ENCODE data around the gene VLDLR.
"Not testable (repeated sequence)": the region's sequence is repeated elsewhere in the genome, so short reads cannot be mapped to it uniquely, and the experiment has no call there.

The VLDLR gene

GRCh38 chr9:2664174-2665065 lies 42.8 kb downstream of the VLDLR start:
- DNase-seq, result no peak

GRCh38 chr9:2666569-2666968 lies 45.0 kb downstream of the VLDLR start:
- no peak for DNase-seq

DNA sequence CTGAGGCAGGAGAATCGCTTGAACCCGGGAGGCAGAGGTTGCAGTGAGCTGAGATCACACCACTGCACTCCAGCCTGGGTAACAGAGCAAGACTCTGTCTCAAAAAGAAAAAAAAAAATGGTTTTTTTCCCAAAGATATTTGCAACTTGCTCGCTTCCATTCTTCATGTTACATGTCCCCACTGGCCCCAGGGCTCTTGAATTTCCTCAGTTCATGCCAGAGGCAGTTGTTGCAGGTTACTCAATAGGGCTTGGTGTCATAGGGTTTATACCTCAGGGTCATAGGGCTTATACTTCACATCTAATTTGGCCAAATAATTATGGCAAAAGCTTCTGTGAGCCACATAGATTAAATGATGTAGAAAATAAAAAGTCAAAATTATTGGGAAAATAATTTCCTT lies 51.6 kb downstream of the VLDLR start:
- no peak for DNase-seq

GRCh38 chr9:2674141-2674824 lies 52.7 kb downstream of the VLDLR start:
- no peak for DNase-seq

DNA sequence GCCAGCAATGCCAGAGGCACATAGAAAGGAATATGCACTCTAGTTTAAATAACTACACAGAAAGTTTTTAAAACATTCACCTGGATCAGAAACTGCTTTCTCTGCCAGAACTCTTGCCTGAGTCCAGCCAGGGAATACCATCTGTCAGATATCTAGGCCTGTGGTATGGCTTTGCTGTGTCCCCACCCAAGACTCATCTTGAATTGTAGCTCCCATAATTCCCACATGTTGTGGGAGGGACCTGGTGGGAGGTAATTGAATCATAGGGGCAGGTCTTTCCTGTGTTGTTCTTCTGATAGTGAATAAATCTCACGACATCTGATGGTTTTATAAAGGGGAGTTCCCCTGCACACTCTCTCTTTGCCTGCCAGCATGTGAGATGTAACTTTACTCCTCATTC lies 54.2 kb downstream of the VLDLR start:
- no peak for DNase-seq

DNA sequence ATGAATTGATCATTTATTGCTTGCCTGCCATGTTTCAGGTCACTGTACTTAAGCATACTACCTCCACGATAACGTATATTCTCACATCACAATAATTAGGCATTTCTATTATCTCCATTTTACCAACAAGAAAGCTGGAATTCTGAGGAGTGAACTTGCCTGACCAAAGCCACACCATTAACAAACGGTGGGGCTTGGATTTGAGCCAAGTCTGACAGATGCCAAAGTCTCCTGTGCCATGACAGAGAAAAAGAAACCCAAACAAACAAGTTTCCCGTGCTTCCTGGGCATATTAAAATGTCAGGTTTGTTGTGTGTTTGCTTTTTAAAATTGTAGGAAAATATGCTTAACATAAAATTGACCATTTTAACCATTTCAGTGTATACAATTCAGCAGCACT lies 54.9 kb downstream of the VLDLR start:
- DNase-seq, result no peak

DNA sequence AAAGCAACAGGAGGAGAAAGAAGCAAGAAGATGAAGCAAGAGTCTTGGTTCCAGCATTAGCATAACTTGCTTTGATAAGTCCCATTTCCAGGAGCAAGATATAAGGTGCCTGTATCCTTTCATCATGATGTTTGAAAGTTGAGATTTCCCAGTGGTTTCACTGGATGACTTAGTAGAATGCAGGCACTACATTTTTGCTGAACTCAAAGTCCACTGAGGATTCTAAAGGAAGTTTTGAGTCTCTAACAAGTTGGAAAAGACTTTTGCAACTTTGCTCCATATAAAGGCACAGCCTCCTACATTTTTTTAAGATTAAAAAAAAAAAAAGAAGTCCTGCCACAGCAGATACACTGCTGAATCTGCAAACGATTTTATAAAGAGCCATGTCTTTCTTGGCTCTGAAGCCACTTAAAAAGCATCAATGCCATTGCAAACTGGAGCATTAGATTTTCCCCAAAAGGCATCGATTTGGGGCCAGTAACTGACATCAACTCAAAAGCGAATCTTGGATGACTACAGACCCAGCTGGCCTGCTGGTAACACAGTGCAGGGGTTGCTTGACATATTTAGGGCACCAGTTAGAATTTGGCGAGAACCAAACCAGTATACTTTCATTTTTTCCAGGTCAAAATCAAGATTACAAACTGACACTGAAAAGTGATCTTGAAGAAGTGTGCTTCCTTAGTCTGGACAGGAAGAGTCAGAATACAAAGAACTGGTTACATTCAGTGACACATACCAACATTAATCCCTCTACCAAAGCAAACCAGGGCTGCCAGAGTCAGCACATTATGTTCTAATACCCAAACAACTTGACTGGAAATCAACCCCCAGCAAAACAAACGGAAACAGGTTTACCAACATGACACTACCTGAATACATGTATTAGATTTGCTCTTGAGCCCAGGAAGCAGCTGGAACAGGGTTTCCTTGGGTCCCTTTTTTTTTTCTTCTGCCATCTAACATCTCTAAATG lies 56.6 kb downstream of the VLDLR start:
- no peak for DNase-seq

DNA sequence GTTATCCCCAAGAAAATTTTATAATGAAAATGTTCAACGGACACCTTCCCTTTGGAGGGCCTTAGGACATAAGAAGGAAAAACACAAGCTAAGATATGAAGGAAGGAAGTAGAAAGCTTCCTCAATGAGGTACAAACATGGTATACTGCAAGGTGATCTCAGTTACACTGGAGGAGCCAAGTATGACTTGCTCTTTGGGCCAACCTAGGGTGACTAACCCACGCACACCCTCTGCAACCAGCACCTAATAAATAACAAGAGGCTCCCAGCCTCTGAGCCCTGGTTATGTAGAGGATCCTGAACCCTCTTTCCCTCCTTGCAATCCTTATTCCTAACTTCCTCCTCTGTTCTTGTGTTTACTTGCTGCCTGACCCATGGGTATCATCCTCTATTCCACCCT lies 57.4 kb downstream of the VLDLR start:
- no peak for DNase-seq

DNA sequence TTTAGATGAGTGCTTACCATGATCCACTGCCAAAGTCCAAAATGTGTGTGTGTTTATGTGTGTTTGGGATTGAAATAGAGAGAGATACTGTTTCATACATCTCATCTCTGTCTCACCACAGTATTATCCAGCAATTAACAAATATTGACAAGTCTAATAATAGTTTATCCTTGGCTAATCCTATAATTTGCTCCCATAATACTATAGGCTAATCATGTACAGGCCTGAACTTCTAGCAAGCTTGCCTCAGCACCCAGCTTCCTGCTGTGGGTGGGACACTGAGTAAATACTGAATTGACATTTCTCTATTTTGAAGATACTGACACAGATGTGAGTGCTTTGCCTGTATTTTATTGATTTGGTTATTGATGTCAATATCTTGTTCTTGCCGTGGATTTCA lies 60.4 kb downstream of the VLDLR start:
- no peak for DNase-seq

DNA sequence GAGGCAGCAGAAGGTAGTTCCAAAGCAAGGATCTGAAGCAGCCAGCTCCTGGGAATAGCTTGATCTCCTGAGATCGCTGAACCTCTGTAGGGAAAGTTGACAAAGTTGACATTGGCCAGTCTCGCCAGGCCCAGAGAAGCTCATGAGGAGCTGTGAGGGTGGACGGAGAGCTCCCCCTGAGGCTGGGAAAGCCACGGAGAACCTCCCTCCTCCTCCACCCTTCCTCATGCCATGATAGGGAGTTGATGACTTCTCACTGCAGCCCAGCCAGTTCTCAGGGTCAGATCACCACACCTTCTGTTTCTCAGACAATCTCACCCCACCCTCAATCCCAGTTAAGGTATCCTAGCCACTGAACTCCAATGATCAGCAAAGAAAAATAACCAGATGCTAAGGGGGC lies 65.3 kb downstream of the VLDLR start:
- no peak for DNase-seq

GRCh38 chr9:2688636-2689035 lies 67.0 kb downstream of the VLDLR start:
- DNase-seq, result no peak

GRCh38 chr9:2691212-2691611 lies 69.6 kb downstream of the VLDLR start:
- no peak for DNase-seq

DNA sequence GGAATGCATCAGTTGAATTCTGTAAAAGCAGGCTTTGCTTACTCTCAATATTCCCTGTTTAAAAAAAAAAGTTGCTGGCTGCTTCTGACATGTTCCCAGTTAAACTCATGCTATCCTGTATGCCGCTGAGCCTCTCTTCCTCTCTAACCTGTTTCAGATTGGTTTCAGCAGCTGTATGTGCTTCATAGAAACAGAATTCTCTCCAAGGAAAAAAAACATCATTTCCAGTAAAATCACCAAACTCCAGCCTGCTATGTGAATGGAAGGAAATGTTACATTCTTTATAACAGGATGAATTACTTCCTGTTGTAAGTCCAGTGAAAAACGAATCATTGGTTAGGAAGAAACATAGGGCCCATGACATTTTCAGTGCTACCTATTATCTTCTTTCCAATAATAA lies 70.0 kb downstream of the VLDLR start:
- no peak for DNase-seq

DNA sequence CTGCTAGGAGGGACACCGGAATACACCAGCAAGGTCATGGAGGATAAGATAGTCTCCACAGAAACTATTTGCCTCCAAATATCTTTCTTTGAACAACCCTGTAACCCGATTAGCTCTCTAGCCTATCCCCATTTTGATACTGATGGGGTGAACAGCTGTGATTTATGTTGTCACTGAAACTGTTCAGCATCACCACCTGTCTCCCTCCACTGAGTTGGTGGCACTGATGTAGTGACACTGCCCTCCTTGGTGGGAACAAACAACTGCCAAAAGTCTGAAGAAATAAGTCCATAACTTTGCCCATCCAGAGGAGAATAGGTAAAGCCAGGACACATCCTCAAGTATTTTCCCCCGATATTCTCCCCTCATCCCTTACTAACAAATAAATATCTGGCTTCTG lies 71.5 kb downstream of the VLDLR start:
- no peak for DNase-seq

- no peak for DNase-seq
Measured at GRCh38 chr9:2697492-2697891, 75.9 kb downstream of the VLDLR start.

DNA sequence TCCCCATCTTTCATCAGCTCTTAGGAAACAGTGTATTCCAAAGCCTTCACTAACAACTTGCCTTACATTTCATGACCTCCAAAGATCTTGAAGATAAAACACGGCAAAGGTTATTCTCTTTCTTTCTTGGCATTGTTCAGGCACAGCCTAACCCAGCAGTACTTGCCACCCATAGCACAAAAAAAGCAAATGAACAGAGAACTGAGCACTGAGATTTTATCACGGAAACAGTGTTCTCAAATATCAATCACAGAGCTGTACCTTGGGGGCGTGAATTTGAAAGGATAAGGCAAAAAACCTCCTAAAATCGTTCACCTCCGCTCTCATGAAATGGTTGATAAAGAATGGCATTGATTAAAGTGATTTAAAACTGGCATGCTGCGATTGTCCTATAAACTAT lies 78.8 kb downstream of the VLDLR start:
- no peak for DNase-seq

DNA sequence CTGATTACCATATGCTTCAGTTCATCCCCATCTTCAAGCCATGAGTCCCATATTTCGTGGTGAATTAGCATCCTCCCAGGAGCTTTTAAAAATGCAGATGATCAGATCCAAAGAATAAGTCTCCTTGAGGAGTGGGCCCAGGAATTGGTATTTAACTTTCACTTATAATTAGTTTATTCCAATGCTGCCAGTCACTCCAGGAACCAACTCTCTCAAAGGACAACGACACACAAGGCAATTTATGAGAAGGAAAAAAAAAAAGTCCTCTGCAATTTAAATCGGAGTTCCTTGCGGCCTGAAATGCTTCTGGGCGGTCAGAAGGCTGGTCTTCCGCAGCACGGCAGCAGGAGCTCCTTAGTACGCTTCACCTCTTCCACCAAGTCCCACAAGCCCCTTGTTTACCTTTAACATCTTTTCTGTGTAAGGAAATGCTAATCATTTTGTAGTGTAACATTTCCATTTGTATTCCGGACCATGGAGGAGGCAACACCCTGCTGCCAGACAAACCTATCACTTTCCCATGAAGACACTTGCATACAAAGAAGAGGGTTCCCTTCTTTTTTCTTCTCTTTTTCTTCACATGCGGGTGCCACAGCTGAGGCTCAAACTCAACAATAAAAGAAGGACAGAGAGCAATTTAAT lies 79.4 kb downstream of the VLDLR start:
- no peak for DNase-seq

GRCh38 chr9:2704504-2704903 lies 82.9 kb downstream of the VLDLR start:
- DNase-seq, result peak; percentile 28

GRCh38 chr9:2707256-2707655 lies 85.7 kb downstream of the VLDLR start:
- not testable (repeated sequence) for DNase-seq
